ENCODE data around the gene CFP.
A peak's percentile ranks its signal among the peaks of the same experiment; 100 is the strongest.

CFP gene

GRCh38 chrX:47597222-47597621 lies 32.5 kb downstream of the CFP start:
- DNase-seq: no peak

GRCh38 chrX:47596256-47596655 lies 33.5 kb downstream of the CFP start:
- no peak for DNase-seq

- no peak for DNase-seq
These were observed 33.9 kb downstream of the CFP start for GRCh38 chrX:47595716-47596251.

GRCh38 chrX:47593522-47593921 lies 36.2 kb downstream of the CFP start:
- DNase-seq: no peak

- DNase-seq: no peak
These were observed 38.7 kb downstream of the CFP start for GRCh38 chrX:47590984-47591383.

GRCh38 chrX:47587906-47588735 lies 41.6 kb downstream of the CFP start:
- no peak for DNase-seq

- no peak for DNase-seq
These were observed 42.4 kb downstream of the CFP start for GRCh38 chrX:47587091-47587891.

GRCh38 chrX:47586043-47586787 lies 43.5 kb downstream of the CFP start:
- DNase-seq: no peak

GRCh38 chrX:47585273-47585672 lies 44.5 kb downstream of the CFP start:
- DNase-seq: no peak

GRCh38 chrX:47584714-47585113 lies 45.0 kb downstream of the CFP start:
- DNase-seq: no peak

- DNase-seq: no peak
These were observed 46.4 kb downstream of the CFP start for GRCh38 chrX:47583240-47583861.

GRCh38 chrX:47581731-47582647 lies 47.7 kb downstream of the CFP start, which contains the start of gene TIMP1:
TIMP1 (plus strand) TSS chrX:47582436; CDS start chrX:47583416, 980 bp downstream.
- DNase-seq: peak; percentile 89

GRCh38 chrX:47579537-47579936 lies 50.2 kb downstream of the CFP start:
- peak; percentile 55 for DNase-seq

GRCh38 chrX:47578692-47579091 lies 51.0 kb downstream of the CFP start:
- DNase-seq: no peak

GRCh38 chrX:47577901-47578300 lies 51.8 kb downstream of the CFP start:
- no peak for DNase-seq

GRCh38 chrX:47577424-47577823 lies 52.3 kb downstream of the CFP start:
- no peak for DNase-seq

GRCh38 chrX:47576021-47576898 lies 53.5 kb downstream of the CFP start:
- no peak for DNase-seq

- DNase-seq: no peak
These were observed 55.0 kb downstream of the CFP start for GRCh38 chrX:47574547-47575301.

- no peak for DNase-seq
These were observed 55.6 kb downstream of the CFP start for GRCh38 chrX:47574076-47574546.
